Right ventricle myocardium inferior (tissue), 1 donor: ENCODE data around the gene NOTCH4. TPM values are rescaled to one million over a fixed set of nuclear protein-coding genes. Genes with fewer than 3 reads are reported as not detected.

Experiments used
- ATAC-seq: fragments of 200-7000 bp; cut with Tn5 transposase; one replicate; pipeline ENCODE4 v1.9.1; 2020; ENCODE audit warnings: mild to moderate bottlenecking, moderate library complexity
- DNase-seq: peaks from one replicate; pipeline ENCODE4 v3.0.0; 2021; ENCODE audit errors: missing footprints
- intact Hi-C: fragments of 100-400 bp; cut with DNase I; formaldehyde crosslinking; loops from one replicate; pipeline ENCODE4 v1.11.0; 2022
- microRNA-seq: library from miRNA; unstranded; fragments of <30 nt; microRNA quantifications from one replicate; pipeline ENCODE4 v1.2.0, GENCODE V29; 2020
- total RNA-seq: library from RNA; stranded (reverse); fragmentation: NEBNext Ultra II Directional; extraction: Animal tissue kit (Norgen Biotek cat#: 25700); gene quantifications from one replicate; pipeline ENCODE4 v1.2.1, GENCODE V29; 2021
- donor health status: DM: no; HTN: yes; CAD: no; lungs with severe emphysema.

NOTCH4 gene
- total RNA-seq, 1 donor from 2014 or later: 24.4 TPM

DNA sequence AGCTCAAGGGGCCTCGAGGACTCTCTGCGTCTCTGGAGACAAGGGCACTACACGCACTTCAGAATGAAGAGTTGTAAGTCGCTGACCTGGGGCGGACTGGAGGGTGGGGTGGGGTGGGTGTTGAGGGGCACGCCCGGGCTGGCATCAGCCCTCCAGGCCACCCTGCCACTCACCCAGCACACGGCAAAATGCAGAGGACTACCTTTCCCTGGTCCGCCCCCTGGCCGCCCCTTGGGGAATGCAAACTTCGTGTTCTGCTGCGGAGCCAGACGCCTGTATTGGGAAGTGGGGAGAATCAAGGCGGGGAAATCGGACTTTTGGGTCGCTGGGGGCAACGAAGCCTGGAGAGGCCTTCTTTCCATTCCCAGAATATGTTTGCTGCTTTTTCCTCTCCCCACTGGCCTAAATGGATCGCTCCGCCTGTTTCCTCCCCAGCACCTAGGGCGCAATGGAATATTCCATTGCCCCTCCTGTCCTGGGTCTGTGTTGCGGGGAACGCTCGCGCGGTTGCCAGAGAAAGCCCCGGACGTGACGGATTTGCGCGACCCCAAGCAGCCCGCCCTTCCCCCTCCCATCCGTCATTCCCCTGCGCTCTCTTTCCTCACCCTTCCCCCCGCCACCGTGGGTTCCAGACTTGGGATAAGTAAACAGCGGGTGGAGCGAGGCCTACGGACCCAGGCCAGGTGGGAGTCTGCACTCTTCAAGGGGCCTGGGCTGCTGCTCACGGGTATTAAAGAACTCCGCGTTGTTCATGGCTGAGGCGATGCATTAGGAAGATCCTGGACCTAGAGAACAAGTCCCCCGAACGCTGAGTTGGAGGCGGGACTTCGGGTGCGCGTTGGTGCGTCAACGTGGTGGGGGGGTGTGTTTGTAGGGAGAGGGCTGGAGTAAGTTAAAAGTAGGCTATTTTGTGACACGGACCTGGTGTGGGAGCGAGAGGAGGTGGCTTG is 70.0 kb downstream of the NOTCH4 start, which contains the start of gene PPT2:
Gene PPT2 (plus strand): TSS at position 578 of the 950 bp plus-strand sequence. CDS start 454 bp downstream, outside the sequence.
- intact Hi-C loops: loop anchor here (1.0 kb wide), 3 partner anchors 22 to 35 kb away; partner anchors contain the start of genes AGPAT1 and FKBPL
- ATAC-seq: peak; percentile 92
- peak; percentile 92 for DNase-seq

GRCh38 chr6:32152769-32153563 is 70.9 kb downstream of the NOTCH4 start:
- ATAC-seq (peak; percentile 33), DNase-seq (no peak)
- intact Hi-C loops: no loop called here

DNA sequence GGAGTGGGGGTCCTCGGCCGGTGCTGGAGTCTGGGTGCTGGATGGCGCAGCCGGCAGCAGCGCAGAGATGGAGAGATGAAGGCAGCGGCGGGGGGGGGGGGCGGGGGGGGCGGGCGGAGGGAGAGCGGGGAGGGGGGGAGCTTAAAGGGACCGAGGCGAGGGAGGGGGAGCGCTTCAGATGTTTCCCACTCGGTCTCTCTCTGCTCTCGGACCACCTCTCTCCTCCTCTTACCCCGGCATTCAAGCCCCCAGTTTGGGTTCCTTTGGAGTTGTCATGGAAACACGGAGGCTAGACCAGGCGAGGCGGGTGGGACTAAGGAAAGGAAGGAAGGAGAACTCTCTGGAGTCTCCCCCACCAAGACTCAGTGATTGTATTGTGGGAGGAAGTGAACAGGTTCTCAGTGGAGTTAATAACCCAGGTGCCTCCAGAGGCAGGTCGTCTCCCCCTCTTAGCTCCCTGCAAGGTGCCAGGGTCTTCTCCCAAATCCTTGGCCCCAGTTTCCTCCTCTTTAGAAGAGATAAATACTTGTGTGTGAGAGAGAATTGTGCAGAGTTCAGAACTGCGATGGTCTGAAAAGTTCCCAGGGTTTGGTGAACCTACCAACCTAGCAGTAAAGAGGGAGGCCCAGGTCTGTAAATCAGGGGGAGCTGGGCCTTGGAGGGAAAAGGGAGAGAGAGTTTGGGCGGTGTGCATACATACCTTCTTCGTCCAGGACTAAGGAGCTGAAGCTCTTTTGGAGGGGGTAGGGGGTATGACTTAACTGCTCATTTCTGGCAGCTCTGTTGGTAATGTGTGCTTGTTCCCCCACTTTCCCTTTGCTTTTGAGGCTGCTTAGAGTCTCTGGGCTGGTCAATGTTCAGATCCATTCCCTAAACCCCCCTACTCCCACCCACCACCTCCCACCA is 71.8 kb downstream of the NOTCH4 start, which contains the start of gene PRRT1:
Gene PRRT1 (minus strand): TSS at position 77 of the 906 bp plus-strand sequence. CDS start 112 bp downstream, outside the sequence.
- intact Hi-C loops: no loop called here
- ATAC-seq (no peak), DNase-seq (no peak)

GRCh38 chr6:32151181-32151862 is 72.5 kb downstream of the NOTCH4 start:
- intact Hi-C loops: no loop called here
- DNase-seq (no peak), ATAC-seq (no peak)

GRCh38 chr6:32149932-32150870 is 73.7 kb downstream of the NOTCH4 start:
- intact Hi-C loops: no loop called here
- DNase-seq (no peak), ATAC-seq (no peak)

DNA sequence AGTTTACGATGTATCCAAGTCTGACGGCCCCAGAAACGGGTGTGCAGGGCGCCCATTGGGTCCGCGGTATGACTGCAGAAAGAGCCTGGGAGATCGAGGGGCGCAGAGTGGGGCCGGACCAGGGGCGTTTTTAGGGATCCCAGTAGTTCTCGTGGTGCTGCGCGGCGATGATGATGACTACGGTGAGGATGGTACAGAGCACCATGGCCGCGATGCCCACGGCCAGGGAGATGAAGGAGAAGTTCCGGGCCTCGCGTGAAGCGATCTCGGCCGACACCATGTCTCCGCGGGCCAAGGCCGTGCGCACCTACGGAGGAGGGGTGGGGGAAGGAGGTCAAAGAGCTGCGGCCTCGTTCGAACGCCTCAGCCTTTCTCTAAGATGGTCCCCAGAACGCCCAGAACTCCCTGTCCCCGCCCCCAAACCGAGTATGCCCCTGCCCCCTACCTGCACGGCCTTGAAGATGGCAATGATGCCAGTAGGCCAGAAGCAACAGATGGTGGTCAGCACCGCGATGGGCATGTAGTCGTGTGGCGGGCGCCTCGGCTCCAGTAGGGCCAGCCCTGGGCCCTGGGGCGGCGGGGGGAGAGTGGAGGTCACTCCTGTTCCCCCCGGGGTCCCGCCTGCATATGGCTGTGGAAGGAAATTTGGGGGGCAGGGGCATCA is 74.6 kb downstream of the NOTCH4 start:
- no peak for ATAC-seq

DNA sequence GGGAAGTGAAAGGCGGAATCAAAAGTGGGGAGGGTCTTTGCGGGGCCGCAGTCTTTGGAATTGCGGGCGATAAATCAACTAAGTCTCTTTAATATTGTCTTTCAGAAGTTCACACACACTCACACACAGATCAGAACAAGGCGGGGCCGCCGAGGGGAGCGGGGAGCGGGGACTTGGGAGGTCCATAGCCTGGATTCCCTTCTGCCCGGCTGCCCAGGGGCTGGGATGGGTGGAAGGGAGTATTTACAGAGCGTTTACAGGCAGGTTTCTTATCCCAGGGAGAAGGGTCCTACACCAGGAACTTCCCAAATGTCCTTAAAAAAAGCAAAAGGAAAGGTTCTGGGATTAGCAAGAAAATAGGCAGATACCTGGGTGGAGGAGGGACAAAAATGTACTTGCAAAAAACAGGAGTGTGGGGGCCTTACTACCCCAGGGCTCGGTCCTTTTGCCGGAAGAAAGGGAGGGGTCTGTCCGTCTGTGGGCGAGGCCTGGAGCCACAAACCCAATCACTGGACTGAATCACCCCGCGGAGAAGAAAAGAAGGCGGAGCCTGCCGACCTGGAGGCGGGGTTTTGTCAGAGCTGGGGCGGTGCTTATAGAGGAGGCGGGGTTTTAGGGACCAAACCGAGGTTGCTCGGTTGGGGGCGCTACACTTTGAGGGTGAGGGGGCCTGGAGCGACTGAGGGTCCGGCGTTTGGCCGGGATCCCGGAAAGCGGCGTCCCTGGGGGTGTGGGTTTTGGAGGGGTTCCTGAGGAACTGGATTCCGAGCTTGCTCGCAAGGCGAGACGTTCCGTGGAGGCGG is 75.4 kb downstream of the NOTCH4 start:
- ATAC-seq (peak; percentile 20), DNase-seq (peak; percentile 74)
- intact Hi-C loops: no loop called here

More for the DNA sequence above, 74.6 kb downstream of the NOTCH4 start:
- intact Hi-C loops: no loop called here
- DNase-seq: no peak

GRCh38 chr6:32147401-32148132 is 76.3 kb downstream of the NOTCH4 start:
- no peak for ATAC-seq
- intact Hi-C loops: no loop called here
- DNase-seq: no peak

- ATAC-seq (no peak), DNase-seq (no peak)
- intact Hi-C loops: no loop called here
These were observed 77.2 kb downstream of the NOTCH4 start for GRCh38 chr6:32146687-32147086.

- no peak for DNase-seq
- ATAC-seq: no peak
- intact Hi-C loops: no loop called here
These were observed 77.6 kb downstream of the NOTCH4 start for GRCh38 chr6:32146287-32146686.

Small RNAs within 50 kb of the gene (microRNA-seq; reads per million reads assigned to microRNA genes)
- gene MIR6721 (1.1 reads per million), gene MIR6833 (not detected)

Other genes starting within 250 kb of the NOTCH4 start
- gene C4A, start 242.0 kb downstream of the NOTCH4 start, total RNA-seq: 92.1 TPM
- gene C4B, start 209.3 kb downstream of the NOTCH4 start, total RNA-seq: 81.6 TPM
- 0.30 TPM for gene CYP21A2, start 185.7 kb downstream of the NOTCH4 start, total RNA-seq
- 73.3 TPM for gene TNXB, start 114.7 kb downstream of the NOTCH4 start, total RNA-seq
- gene ATF6B, start 95.8 kb downstream of the NOTCH4 start, total RNA-seq: 24.4 TPM
- 2.8 TPM for gene FKBPL, start 93.8 kb downstream of the NOTCH4 start, total RNA-seq
- 0.46 TPM for gene PRRT1, start 72.1 kb downstream of the NOTCH4 start, total RNA-seq
- gene PPT2, start 69.9 kb downstream of the NOTCH4 start, total RNA-seq: 22.8 TPM
- 7.8 TPM for gene EGFL8, start 59.5 kb downstream of the NOTCH4 start, total RNA-seq
- 48.2 TPM for gene AGPAT1, start 48.0 kb downstream of the NOTCH4 start, total RNA-seq
- 97.5 TPM for gene RNF5, start 45.7 kb downstream of the NOTCH4 start, total RNA-seq
- 2.0 TPM for gene AGER, start 39.8 kb downstream of the NOTCH4 start, total RNA-seq
- 42.9 TPM for gene PBX2, start 33.9 kb downstream of the NOTCH4 start, total RNA-seq
- 6.3 TPM for gene GPSM3, start 31.4 kb downstream of the NOTCH4 start, total RNA-seq
- gene TSBP1, start 147.8 kb upstream of the NOTCH4 start, total RNA-seq: not detected
- not detected for gene BTNL2, start 183.1 kb upstream of the NOTCH4 start, total RNA-seq
- 99.2 TPM for gene HLA-DRA, start 215.8 kb upstream of the NOTCH4 start, total RNA-seq